H1 (cell line): ENCODE results near the gene PUS3. TPM values are rescaled to one million over a fixed set of nuclear protein-coding genes. Genes with fewer than 3 reads are reported as not detected.

ENCODE experiments used
- CTCF ChIA-PET: fragments of 300-600 bp; sonication (Branson Sonifier 250); formaldehyde crosslinking; loops from one replicate; lab custom pipeline; 2021; ENCODE audit not compliant: partially characterized antibody; lab: Charles Lee
- POLR2A ChIA-PET: fragments of 300-600 bp; sonication (Branson Sonifier 250); formaldehyde crosslinking; loops from one replicate; lab custom pipeline; 2021; ENCODE audit warnings: inconsistent platforms; ENCODE audit not compliant: partially characterized antibody; lab: Charles Lee
- DNase-seq, 2 experiments: peaks; one replicate each; pipeline versions ENCODE4 v3.0.0 to v3.0.0-alpha.2; 2010 to 2022; ENCODE audit warnings: low spot score in 2 of 2, low read depth in 1 of 2, mixed read lengths in 1 of 2
- FAIRE-seq: peaks from 2 replicates; lab custom pipeline; 2011; peaks lifted over from hg19 to GRCh38; lab: Jason Lieb, UNC
- H2AFZ ChIP-seq: 2 replicates; pipeline ENCODE4 v1.8.1; 2012; ENCODE audit warnings: low read length, inconsistent platforms
- H2AK5ac ChIP-seq: 2 replicates; pipeline ENCODE4 v1.6.1; 2013; ENCODE audit warnings: low read depth, low read length
- H2BK120ac ChIP-seq: replicated peaks from 2 replicates; pipeline ENCODE3; 2013; ENCODE audit warnings: low read depth, low read length, inconsistent platforms
- H2BK12ac ChIP-seq: 2 replicates; pipeline ENCODE4 v1.6.1; 2013; ENCODE audit warnings: low read depth, low read length
- H2BK15ac ChIP-seq: 2 replicates; pipeline ENCODE4 v1.6.1; 2013; ENCODE audit warnings: low read length
- H2BK20ac ChIP-seq: 2 replicates; pipeline ENCODE4 v1.6.1; 2013; ENCODE audit warnings: low read length
- H2BK5ac ChIP-seq: 2 replicates; pipeline ENCODE4 v1.6.1; 2013; ENCODE audit warnings: low read depth, low read length
- H3K14ac ChIP-seq: 2 replicates; pipeline ENCODE4 v1.6.1; 2013; ENCODE audit warnings: inconsistent platforms; ENCODE audit not compliant: insufficient read length
- H3K18ac ChIP-seq: 2 replicates; pipeline ENCODE4 v1.6.1; 2013; ENCODE audit warnings: low read length; ENCODE audit errors: extremely low read depth
- H3K23ac ChIP-seq: 2 replicates; pipeline ENCODE4 v1.6.1; 2013; ENCODE audit warnings: inconsistent platforms; ENCODE audit not compliant: insufficient read length
- H3K23me2 ChIP-seq: 2 replicates; pipeline ENCODE4 v1.6.1; 2013; ENCODE audit warnings: low read depth, low read length
- H3K27ac ChIP-seq: 2 replicates; pipeline ENCODE4 v1.6.1; 2011; ENCODE audit warnings: low read depth, low read length, inconsistent platforms
- H3K27me3 ChIP-seq, 4 experiments: replicated peaks in 1 of 4; 1 replicate in 1 of 4; 2 replicates in 3 of 4; pipeline versions ENCODE4 v1.6.1 to v1.8.1; 2011 to 2013; ENCODE audit warnings: low read length in 3 of 4, mild to moderate bottlenecking in 3 of 4, inconsistent platforms in 2 of 4, mixed read lengths in 2 of 4, moderate library complexity in 1 of 4; ENCODE audit not compliant: control insufficient read depth in 3 of 4, insufficient read depth in 3 of 4; ENCODE audit errors: extremely low read depth in 1 of 4
- H3K36me3 ChIP-seq, 4 experiments: 2 replicates each; pipeline versions ENCODE4 v1.6.1 to v1.8.1; 2011 to 2013; ENCODE audit warnings: mild to moderate bottlenecking in 4 of 4, low read length in 3 of 4, moderate library complexity in 2 of 4, control low read depth in 1 of 4, inconsistent platforms in 1 of 4; ENCODE audit not compliant: insufficient read depth in 4 of 4, control insufficient read depth in 2 of 4
- H3K4ac ChIP-seq: replicated peaks from 2 replicates; pipeline ENCODE3; 2013; ENCODE audit warnings: low read length, low read depth, mixed read lengths, inconsistent platforms; ENCODE audit not compliant: insufficient read length
- H3K4me1 ChIP-seq, 4 experiments: replicated peaks in 1 of 4; 1 replicate in 1 of 4; 2 replicates in 3 of 4; pipeline versions ENCODE4 v1.6.1 to v1.8.1; 2011 to 2013; ENCODE audit warnings: low read length in 3 of 4, inconsistent platforms in 2 of 4, mixed read lengths in 1 of 4; ENCODE audit not compliant: insufficient read depth in 4 of 4, control insufficient read depth in 3 of 4
- H3K4me2 ChIP-seq, 2 experiments: 2 replicates each; pipeline versions ENCODE4 v1.6.1 to v1.8.1; 2011 to 2013; ENCODE audit warnings: low read depth in 2 of 2, low read length in 2 of 2, control low read depth in 1 of 2, inconsistent platforms in 1 of 2, mild to moderate bottlenecking in 1 of 2; ENCODE audit not compliant: insufficient read depth in 1 of 2
- H3K4me3 ChIP-seq, 4 experiments: fragments of 200-600, 300-600 bp in 1 of 4; sonication (generic), shearing (Covaris generic), sonication (Bioruptor Twin) in 1 of 4; 2 replicates each; pipeline versions ENCODE4 v1.5.1 to v1.8.1; 2011 to 2016; ENCODE audit warnings: low read length in 4 of 4, low read depth in 3 of 4, control low read depth in 2 of 4, inconsistent platforms in 2 of 4, mild to moderate bottlenecking in 2 of 4, mixed read lengths in 1 of 4, moderate library complexity in 1 of 4; ENCODE audit not compliant: insufficient read depth in 2 of 4; ENCODE audit errors: extremely low read depth in 1 of 4
- H3K56ac ChIP-seq: replicated peaks from 2 replicates; pipeline ENCODE3; 2013; ENCODE audit warnings: low read depth, mild to moderate bottlenecking, mixed read lengths, low read length, inconsistent platforms; ENCODE audit not compliant: insufficient read length
- H3K79me1 ChIP-seq: 2 replicates; pipeline ENCODE4 v1.6.1; 2013; ENCODE audit warnings: low read depth, low read length, control low read depth
- H3K79me2 ChIP-seq, 2 experiments: 2 replicates each; pipeline versions ENCODE4 v1.6.1 to v1.8.1; 2012 to 2013; ENCODE audit warnings: low read length in 2 of 2, mild to moderate bottlenecking in 2 of 2, inconsistent platforms in 1 of 2; ENCODE audit not compliant: insufficient read depth in 2 of 2, control insufficient read depth in 1 of 2
- H3K9ac ChIP-seq, 4 experiments: replicated peaks in 1 of 4; 1 replicate in 1 of 4; 2 replicates in 3 of 4; pipeline versions ENCODE4 v1.6.1 to v1.8.1; 2011 to 2013; ENCODE audit warnings: low read depth in 3 of 4, low read length in 3 of 4, control low read depth in 2 of 4, mild to moderate bottlenecking in 2 of 4, moderate library complexity in 2 of 4, inconsistent platforms in 1 of 4; ENCODE audit errors: extremely low read depth in 1 of 4
- H3K9me3 ChIP-seq, 2 experiments: 2 replicates each; pipeline versions ENCODE4 v1.6.1 to v1.8.1; 2012 to 2013; ENCODE audit warnings: mild to moderate bottlenecking in 2 of 2, moderate library complexity in 2 of 2, control low read depth in 1 of 2, inconsistent platforms in 1 of 2, low read depth in 1 of 2, low read length in 1 of 2, mixed read lengths in 1 of 2; ENCODE audit not compliant: insufficient read depth in 2 of 2
- H4K20me1 ChIP-seq, 2 experiments: replicated peaks in 1 of 2; 2 replicates each; pipeline versions ENCODE3 to v1.8.1; 2011 to 2013; ENCODE audit warnings: inconsistent platforms in 2 of 2, low read length in 2 of 2, mild to moderate bottlenecking in 1 of 2; ENCODE audit not compliant: insufficient read depth in 2 of 2, control insufficient read depth in 1 of 2
- H4K5ac ChIP-seq: 2 replicates; pipeline ENCODE4 v1.6.1; 2013; ENCODE audit warnings: low read length, low read depth, mixed read lengths, inconsistent platforms; ENCODE audit not compliant: insufficient read length
- H4K8ac ChIP-seq: 2 replicates; pipeline ENCODE4 v1.8.0; 2013; ENCODE audit warnings: mild to moderate bottlenecking, moderate library complexity, low read length, inconsistent platforms; ENCODE audit not compliant: insufficient read depth; ENCODE audit errors: extremely low read depth
- H4K91ac ChIP-seq: replicated peaks from 2 replicates; pipeline ENCODE3; 2013; ENCODE audit warnings: low read length, mixed read lengths, inconsistent platforms; ENCODE audit not compliant: insufficient read length
- E2F6 ChIP-seq: IDR thresholded peaks from 2 replicates; pipeline ENCODE4 v1.6.1; 2012; ENCODE audit warnings: inconsistent platforms
- KDM4A ChIP-seq: IDR thresholded peaks from one replicate; pipeline ENCODE4 v1.7.1; 2012; ENCODE audit warnings: low read depth, mild to moderate bottlenecking, moderate library complexity, low read length, inconsistent platforms; ENCODE audit not compliant: severe bottlenecking
- MAX ChIP-seq: IDR thresholded peaks from 2 replicates; pipeline ENCODE4 v1.6.1; 2012; ENCODE audit warnings: inconsistent platforms
- SRF ChIP-seq: IDR thresholded peaks from 2 replicates; pipeline ENCODE4 v1.6.1; 2011; ENCODE audit warnings: mild to moderate bottlenecking, low read depth, low read length, moderate library complexity
- WGBS, 2 experiments: shearing (Covaris generic) in 1 of 2; methylation state at CpG; one replicate each; pipeline versions ENCODE4 v1.1.6 to v1.1.7; 2013 to 2015; ENCODE audit warnings: low lambda C conversion rate in 2 of 2, mixed read lengths in 2 of 2, inconsistent platforms in 1 of 2, low coverage in 1 of 2, missing lambda C conversion rate in 1 of 2; ENCODE audit not compliant: insufficient replicate concordance in 2 of 2, insufficient coverage in 1 of 2, insufficient read length in 1 of 2; ENCODE audit errors: extremely low coverage in 1 of 2, missing lambda C conversion rate in 1 of 2; 5-methylcytosine and 5-hydroxymethylcytosine counted together
- polyA plus RNA-seq, 7 experiments: library from polyadenylated mRNA; depleted of rRNA in 3 of 7; stranded (reverse) in 5 of 7; unstranded in 2 of 7; fragments of >200 nt in 5 of 7; fragments of 200-250 nt in 2 of 7; gene quantifications; 1 replicate in 5 of 7; 2 replicates in 1 of 7; 4 replicates in 1 of 7; pipeline versions ENCODE4 v1.2.1 to v1.2.3, GENCODE V29; 2011 to 2013; ENCODE audit warnings: missing spikeins in 2 of 7, mixed read lengths in 2 of 7
- total RNA-seq: library from RNA; stranded (reverse); fragmentation: NEBNext Ultra II Directional; extraction: Animal tissue kit (Norgen Biotek cat#: 25700); gene quantifications from 2 replicates; pipeline ENCODE4 v1.2.1, GENCODE V29; 2021

The PUS3 gene
- total and polyA plus RNA-seq, 2 of the 8 experiments (the other 6 are each of a cell fraction or from before 2014, with no cell fraction given): 8.7 to 22.6 TPM

DNA sequence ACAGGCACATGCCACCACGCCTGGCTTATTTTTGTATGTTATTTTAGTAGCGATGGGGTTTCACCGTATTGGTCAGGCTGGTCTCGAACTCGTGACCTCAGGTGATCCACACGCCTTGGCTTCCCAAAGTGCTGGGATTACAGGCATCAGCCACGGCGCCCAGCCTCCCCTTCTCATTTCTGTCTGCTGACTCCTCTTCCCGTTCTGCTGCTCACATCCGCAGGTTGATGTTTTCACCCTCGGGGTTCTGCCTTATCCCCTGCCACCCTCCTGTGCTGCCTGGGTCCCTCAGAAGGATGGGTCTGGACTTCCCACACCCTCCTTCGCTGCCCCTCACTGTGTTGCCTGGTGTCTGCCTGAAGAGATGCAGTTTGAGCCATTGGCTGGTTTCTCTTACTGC is 23.7 kb upstream of the PUS3 start:
- H3K23ac ChIP-seq: no peak overlapping the region
- H4K5ac ChIP-seq: no peak overlapping the region
- no peak overlapping the region for H2BK12ac ChIP-seq
- H3K27ac ChIP-seq: no peak overlapping the region
- no peak overlapping the region for H3K18ac ChIP-seq
- H3K4me2 ChIP-seq: no peak overlapping the region
- H3K23me2 ChIP-seq: no peaks in the 10 kb centered on the region
- POLR2A ChIA-PET: no interaction called here
- no peak overlapping the region for H2BK5ac ChIP-seq
- H3K9me3 ChIP-seq: no peaks in the 10 kb centered on the region
- no peak for TF ChIP-seq KDM4A
- TF ChIP-seq SRF: no peak
- no peak for TF ChIP-seq MAX
- TF ChIP-seq E2F6: no peak
- no peaks in the 10 kb centered on the region for H3K79me1 ChIP-seq
- no peak overlapping the region for H2AFZ ChIP-seq
- no peak overlapping the region for H3K4ac ChIP-seq
- no peaks in the 10 kb centered on the region for H3K36me3 ChIP-seq
- no peaks in the 10 kb centered on the region for H3K27me3 ChIP-seq
- no peak overlapping the region for H3K4me3 ChIP-seq
- 92% methylated on average over 12 of the region's 12 CpGs; no CpG with 5 or more reads in 1 of the 2 experiments for WGBS, 2 experiments
- H2BK20ac ChIP-seq: no peak overlapping the region
- H4K91ac ChIP-seq: no peak overlapping the region
- no peak overlapping the region for H2AK5ac ChIP-seq
- FAIRE-seq: no peak
- H2BK15ac ChIP-seq: peak overlapping the region; percentile 22; the same call in 1 of the 2 replicates
- no peak overlapping the region for H3K9ac ChIP-seq
- H4K20me1 ChIP-seq: no peaks in the 10 kb centered on the region
- no peak overlapping the region for H4K8ac ChIP-seq
- DNase-seq: no peak
- no peaks in the 10 kb centered on the region; a peak in 3 of 7 replicates for H3K4me1 ChIP-seq
- CTCF ChIA-PET: interaction anchor here (0.8 to 7.0 kb wide), 6 partner anchors 15 to 267 kb away, joined by 3 to 76 read pairs (median 4); partner anchors contain the start of gene VSIG10L2
- no peaks in the 10 kb centered on the region for H3K79me2 ChIP-seq
- no peak overlapping the region for H3K14ac ChIP-seq
- H3K56ac ChIP-seq: no peak overlapping the region
- H2BK120ac ChIP-seq: no peak overlapping the region
